Stimulated activated CD4-positive, alpha-beta T cell treated with anti-CD3 and anti-CD28 coated beads, Interleukin-15, amount 100 ng/mL, for 1 hour (primary cell): ENCODE results near the gene ORC6.

Experiments
- DNase-seq, 2 donors: peaks; one replicate each; pipeline ENCODE4 v3.0.0-alpha.2; 2020; ENCODE audit warnings: low read depth in 1 of 2, low spot score in 1 of 2

The ORC6 gene

GRCh38 chr16:46700048-46700447, 10.6 kb downstream of the ORC6 start:
- no peak for DNase-seq

- DNase-seq = no peak
Observed at GRCh38 chr16:46701615-46702014, 12.2 kb downstream of the ORC6 start.

GRCh38 chr16:46702030-46702429, 12.6 kb downstream of the ORC6 start:
- no peak for DNase-seq

- no peak for DNase-seq
Observed at GRCh38 chr16:46706642-46707041, 17.2 kb downstream of the ORC6 start.

- no peak for DNase-seq
Observed at GRCh38 chr16:46709469-46710005, 20.1 kb downstream of the ORC6 start.

GRCh38 chr16:46711106-46712058, 21.9 kb downstream of the ORC6 start:
- no peak for DNase-seq

GRCh38 chr16:46712911-46713310, 23.5 kb downstream of the ORC6 start:
- DNase-seq = no peak

GRCh38 chr16:46713634-46714033, 24.2 kb downstream of the ORC6 start:
- no peak for DNase-seq

GRCh38 chr16:46714797-46715591, 25.5 kb downstream of the ORC6 start:
- DNase-seq = no peak

- no peak for DNase-seq
Observed at GRCh38 chr16:46715769-46716305, 26.4 kb downstream of the ORC6 start.

GRCh38 chr16:46717692-46718091, 28.2 kb downstream of the ORC6 start:
- no peak for DNase-seq

- DNase-seq = no peak
Observed at GRCh38 chr16:46718214-46718613, 28.8 kb downstream of the ORC6 start.

- no peak for DNase-seq
Observed at GRCh38 chr16:46719528-46719927, 30.1 kb downstream of the ORC6 start.

GRCh38 chr16:46720619-46721018, 31.2 kb downstream of the ORC6 start:
- no peak for DNase-seq

GRCh38 chr16:46721885-46722284, 32.4 kb downstream of the ORC6 start:
- no peak for DNase-seq

GRCh38 chr16:46727184-46727583, 37.7 kb downstream of the ORC6 start:
- DNase-seq = no peak

GRCh38 chr16:46727630-46728029, 38.2 kb downstream of the ORC6 start:
- DNase-seq = no peak

GRCh38 chr16:46728806-46729205, 39.3 kb downstream of the ORC6 start:
- DNase-seq = no peak

- no peak for DNase-seq
Observed at GRCh38 chr16:46729326-46729995, 40.0 kb downstream of the ORC6 start.

GRCh38 chr16:46730126-46730525, 40.7 kb downstream of the ORC6 start:
- DNase-seq = no peak
